ENCODE results near the gene TRIM14. TPM values are rescaled to one million over a fixed set of nuclear protein-coding genes. Genes with fewer than 3 reads are reported as not detected.
"Not testable (repeated sequence)": the region's sequence is repeated elsewhere in the genome, so short reads cannot be mapped to it uniquely, and the experiment has no call there.

TRIM14 gene
- total RNA-seq, 4 donors from 2014 or later: 15.8 to 22.9 (median 20.0) TPM

- Histone ChIP-seq H3K4me1 (peaks cover 22% of the 10 kb centered on the region), H3K27ac (no peak overlapping the region), H3K36me3 (peaks cover 9% of the 10 kb centered on the region), H3K9me3 (no peaks in the 10 kb centered on the region), H3K4me3 (no peak overlapping the region), H3K27me3 (no peaks in the 10 kb centered on the region)
- TF ChIP-seq POLR2AphosphoS5 (IDR thresholded peaks at IDR 0.05): no peak
- TF ChIP-seq CTCF (IDR thresholded peaks at IDR 0.05): no peak
- peak; percentile 54 to 65 for DNase-seq (ENCODE audit: low spot score in 2 of 2)
- WGBS: 81% methylated on average over 4 of the region's 4 CpGs
Measured at GRCh38 chr9:98094316-98094715, 24.7 kb downstream of the TRIM14 start.

- Histone ChIP-seq H3K4me3 (no peak overlapping the region), H3K4me1 (peaks cover 14% of the 10 kb centered on the region), H3K36me3 (peaks cover 9% of the 10 kb centered on the region), H3K27ac (no peak overlapping the region), H3K27me3 (no peaks in the 10 kb centered on the region), H3K9me3 (no peaks in the 10 kb centered on the region)
- 58% methylated on average over 11 of the region's 11 CpGs for WGBS
- no peak for TF ChIP-seq POLR2A (IDR thresholded peaks at IDR 0.05)
- no peak for DNase-seq (ENCODE audit: low spot score in 2 of 2)
Measured at GRCh38 chr9:98092613-98092931, 26.4 kb downstream of the TRIM14 start.

GRCh38 chr9:98091735-98092612, 27.0 kb downstream of the TRIM14 start:
- Histone ChIP-seq H3K27ac (no peak overlapping the region), H3K9me3 (no peaks in the 10 kb centered on the region), H3K4me3 (no peak overlapping the region), H3K36me3 (peaks cover 9% of the 10 kb centered on the region), H3K4me1 (peaks cover 13% of the 10 kb centered on the region), H3K27me3 (no peaks in the 10 kb centered on the region)
- TF ChIP-seq POLR2AphosphoS5 (IDR thresholded peaks at IDR 0.05): no peak
- TF ChIP-seq EP300 (IDR thresholded peaks at IDR 0.05): no peak
- no peak for TF ChIP-seq CTCF (IDR thresholded peaks at IDR 0.05)
- no peak for TF ChIP-seq POLR2A (IDR thresholded peaks at IDR 0.05)
- peak; percentile 44 to 63 for DNase-seq (ENCODE audit: low spot score in 2 of 2)
- WGBS: 37% methylated on average over 17 of the region's 17 CpGs

- peaks cover 21% of the 10 kb centered on the region for H3K4me1 ChIP-seq
- WGBS: 86% methylated on average over 3 of the region's 3 CpGs
- not testable (repeated sequence) for H3K27me3 ChIP-seq; H3K36me3 ChIP-seq; H3K9me3 ChIP-seq; DNase-seq (ENCODE audit: low spot score in 2 of 2); H3K4me3 ChIP-seq; H3K27ac ChIP-seq
Measured at GRCh38 chr9:98090674-98091073, 28.3 kb downstream of the TRIM14 start.

- peaks cover 23% of the 10 kb centered on the region for H3K4me1 ChIP-seq
- no peaks in the 10 kb centered on the region for H3K27me3 ChIP-seq
- peak; percentile 70 to 71 for DNase-seq (ENCODE audit: low spot score in 2 of 2)
- peak overlapping the region; percentile 49 for H3K27ac ChIP-seq
- H3K4me3 ChIP-seq: peak overlapping the region; percentile 40
- H3K36me3 ChIP-seq: peaks cover 18% of the 10 kb centered on the region
- TF ChIP-seq CTCF (IDR thresholded peaks at IDR 0.05): no peak
- no peak for TF ChIP-seq POLR2A (IDR thresholded peaks at IDR 0.05)
- TF ChIP-seq EP300 (IDR thresholded peaks at IDR 0.05): no peak
- TF ChIP-seq POLR2AphosphoS5 (IDR thresholded peaks at IDR 0.05): no peak
- no peaks in the 10 kb centered on the region for H3K9me3 ChIP-seq
- WGBS: 33% methylated on average over 20 of the region's 92 CpGs
Measured at GRCh38 chr9:98087420-98088354, 31.3 kb downstream of the TRIM14 start.

GRCh38 chr9:98086461-98086860, 32.6 kb downstream of the TRIM14 start:
- no peak overlapping the region for H3K27ac ChIP-seq
- H3K4me3 ChIP-seq: no peak overlapping the region
- WGBS: 64% methylated on average over 4 of the region's 4 CpGs
- DNase-seq (ENCODE audit: low spot score in 2 of 2): peak in 1 of 2 donors; percentile 18
- H3K27me3 ChIP-seq: no peaks in the 10 kb centered on the region
- H3K36me3 ChIP-seq: peaks cover 30% of the 10 kb centered on the region
- peaks cover 26% of the 10 kb centered on the region for H3K4me1 ChIP-seq
- TF ChIP-seq EP300 (IDR thresholded peaks at IDR 0.05) (no peak), CTCF (IDR thresholded peaks at IDR 0.05) (no peak), POLR2A (IDR thresholded peaks at IDR 0.05) (no peak), POLR2AphosphoS5 (IDR thresholded peaks at IDR 0.05) (no peak)
- no peaks in the 10 kb centered on the region for H3K9me3 ChIP-seq
